Activated T-helper 1 cell treated with anti-CD3 and anti-CD28 coated beads, Interleukin-12 subunit alpha, Interleukin-12 subunit beta, Interleukin-2, Interleukin-4 antibody, amounts not matched to agents 30 ng/mL and 10 ng/mL and 1 ng/mL, durations not matched to agents 14 hours and 24 hours and 36 hours (primary cell): ENCODE results near the gene PPM1G. TPM values are rescaled to one million over a fixed set of nuclear protein-coding genes. Genes with fewer than 3 reads are reported as not detected.

Experiments used
- total RNA-seq: library from RNA; stranded (reverse); gene quantifications from 2 replicates; pipeline ENCODE4 v1.2.3, GENCODE V29; 2022

Gene PPM1G
- total RNA-seq, 1 donor from 2014 or later, result 160 TPM

Other genes with a start within 250 kb of the PPM1G start
- gene ATRAID, start 197.6 kb downstream of the PPM1G start, total RNA-seq, result 107 and 111 TPM in 2 replicates
- gene SLC5A6, start 197.3 kb downstream of the PPM1G start, total RNA-seq, result 89.2 and 105 TPM in 2 replicates
- gene CAD, start 192.2 kb downstream of the PPM1G start, total RNA-seq, result 135 and 138 TPM in 2 replicates
- gene SLC30A3, start 146.5 kb downstream of the PPM1G start, total RNA-seq, result 2.1 and 2.2 TPM in 2 replicates
- gene DNAJC5G, start 134.2 kb downstream of the PPM1G start, total RNA-seq, result not detected in 2 replicates
- gene TRIM54, start 127.2 kb downstream of the PPM1G start, total RNA-seq, result 0.26 TPM in 1 of 2 replicates, not detected in the other
- gene UCN, start 101.1 kb downstream of the PPM1G start, total RNA-seq, result 1.4 and 1.8 TPM in 2 replicates
- gene MPV17, start 86.5 kb downstream of the PPM1G start, total RNA-seq, result 85.9 and 89.9 TPM in 2 replicates
- 86.3 and 86.6 TPM in 2 replicates for gene GTF3C2, start 52.8 kb downstream of the PPM1G start, total RNA-seq
- 53.9 and 55.8 TPM in 2 replicates for gene EIF2B4, start 39.3 kb downstream of the PPM1G start, total RNA-seq
- gene SNX17, start 39.0 kb downstream of the PPM1G start, total RNA-seq, result 134 and 137 TPM in 2 replicates
- 14.5 and 16.2 TPM in 2 replicates for gene ZNF513, start 28.9 kb downstream of the PPM1G start, total RNA-seq
- 99.7 and 106 TPM in 2 replicates for gene NRBP1, start 19.0 kb upstream of the PPM1G start, total RNA-seq
- gene KRTCAP3, start 32.8 kb upstream of the PPM1G start, total RNA-seq, result 3.5 and 5.7 TPM in 2 replicates
- gene IFT172, start 80.2 kb upstream of the PPM1G start, total RNA-seq, result 13.4 and 13.5 TPM in 2 replicates
- 0.10 TPM in 1 of 2 replicates, not detected in the other for gene FNDC4, start 85.6 kb upstream of the PPM1G start, total RNA-seq
- gene GCKR, start 87.2 kb upstream of the PPM1G start, total RNA-seq, result not detected in 2 replicates
- gene ZNF512, start 173.5 kb upstream of the PPM1G start, total RNA-seq, result 24.6 and 25.0 TPM in 2 replicates
- gene CCDC121, start 219.4 kb upstream of the PPM1G start, total RNA-seq, result 0.66 and 1.3 TPM in 2 replicates
- gene GPN1, start 219.5 kb upstream of the PPM1G start, total RNA-seq, result 48.3 and 51.0 TPM in 2 replicates